ES-I3 (cell line): ENCODE data around the gene PCBP3.
"Not testable (repeated sequence)": the region's sequence is repeated elsewhere in the genome, so short reads cannot be mapped to it uniquely, and the experiment has no call there.

Experiments used
- H3K36me3 ChIP-seq: 2 replicates; pipeline ENCODE4 v1.6.1; 2013; ENCODE audit warnings: mild to moderate bottlenecking, low read length, control low read depth, moderate library complexity; ENCODE audit not compliant: insufficient read depth
- H3K4me1 ChIP-seq: 2 replicates; pipeline ENCODE4 v1.6.1; 2013; ENCODE audit warnings: mild to moderate bottlenecking, control low read depth, low read length; ENCODE audit not compliant: insufficient read depth
- H3K9ac ChIP-seq: 2 replicates; pipeline ENCODE4 v1.6.1; 2013; ENCODE audit warnings: low read depth, mild to moderate bottlenecking, low read length, moderate library complexity
- H3K9me3 ChIP-seq: 2 replicates; pipeline ENCODE4 v1.6.1; 2013; ENCODE audit warnings: mild to moderate bottlenecking, low read length, moderate library complexity; ENCODE audit not compliant: control insufficient read depth, insufficient read depth

PCBP3 gene

DNA sequence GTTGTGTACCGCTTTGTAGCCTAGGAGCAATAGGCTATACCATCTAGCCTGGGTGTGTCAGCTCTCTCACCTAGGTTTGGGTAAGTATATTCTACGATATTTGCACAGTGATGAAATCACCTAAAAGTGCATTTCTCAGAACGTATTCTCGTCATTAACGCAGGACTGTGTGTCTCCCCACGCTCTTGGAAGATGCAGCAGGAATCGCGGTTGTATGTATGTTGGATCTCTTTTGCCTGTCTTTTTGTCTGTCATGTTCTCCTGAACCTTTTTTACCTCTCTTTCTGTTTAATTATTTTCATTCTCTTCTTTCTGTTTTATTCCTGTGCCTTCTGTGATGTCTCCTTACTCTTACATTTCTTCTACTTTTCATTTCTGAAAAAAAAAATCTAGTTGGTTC lies 197.5 kb downstream of the PCBP3 start:
- Histone ChIP-seq H3K4me1 (no peaks in the 10 kb centered on the region; the same call in 1 of the 2 replicates), H3K36me3 (no peaks in the 10 kb centered on the region), H3K9ac (no peak overlapping the region), H3K9me3 (peaks cover 7% of the 10 kb centered on the region)

DNA sequence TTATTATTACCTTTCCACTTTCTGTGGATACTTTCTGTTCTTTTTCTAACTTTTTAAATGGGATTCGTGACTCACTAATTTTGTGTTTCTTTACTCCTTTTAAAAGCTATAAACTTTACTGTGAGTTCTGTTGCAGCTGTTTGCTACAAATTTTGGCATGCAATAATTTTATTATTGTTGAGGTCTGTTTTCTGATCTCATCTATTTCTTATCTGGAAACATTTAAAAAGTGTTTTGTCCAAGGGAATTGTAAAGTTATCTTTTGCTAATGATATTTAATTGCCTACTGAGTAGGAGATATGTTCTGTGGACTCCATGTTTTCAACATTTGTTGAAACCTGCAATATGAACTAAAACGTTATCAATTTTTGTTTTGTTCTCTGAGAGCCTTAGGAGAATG lies 199.9 kb downstream of the PCBP3 start:
- Histone ChIP-seq H3K36me3 (no peaks in the 10 kb centered on the region), H3K4me1 (no peaks in the 10 kb centered on the region), H3K9me3 (peaks cover 7% of the 10 kb centered on the region), H3K9ac (no peak overlapping the region)

DNA sequence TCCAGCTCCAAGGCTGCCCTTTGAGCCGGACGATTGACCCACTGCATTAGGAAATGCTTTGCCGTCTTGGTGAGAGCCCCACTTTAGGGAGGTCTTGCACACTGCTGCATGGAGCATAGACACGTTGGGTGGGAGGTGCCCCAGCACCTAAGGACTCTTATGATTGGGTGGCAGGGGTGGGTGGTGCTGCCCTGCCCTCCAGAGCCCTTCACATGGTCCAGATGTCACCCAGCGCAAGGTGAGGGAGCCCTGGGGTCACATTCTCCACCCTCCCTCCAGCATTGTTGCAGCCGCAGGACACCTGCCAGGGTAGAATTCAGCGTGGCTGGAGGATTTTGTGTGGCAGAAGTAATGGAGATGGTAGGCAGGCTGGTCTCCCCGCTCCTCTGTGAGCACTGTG lies 200.7 kb downstream of the PCBP3 start:
- Histone ChIP-seq H3K9me3 (peaks cover 7% of the 10 kb centered on the region), H3K9ac (no peak overlapping the region), H3K4me1 (no peaks in the 10 kb centered on the region), H3K36me3 (no peaks in the 10 kb centered on the region)

DNA sequence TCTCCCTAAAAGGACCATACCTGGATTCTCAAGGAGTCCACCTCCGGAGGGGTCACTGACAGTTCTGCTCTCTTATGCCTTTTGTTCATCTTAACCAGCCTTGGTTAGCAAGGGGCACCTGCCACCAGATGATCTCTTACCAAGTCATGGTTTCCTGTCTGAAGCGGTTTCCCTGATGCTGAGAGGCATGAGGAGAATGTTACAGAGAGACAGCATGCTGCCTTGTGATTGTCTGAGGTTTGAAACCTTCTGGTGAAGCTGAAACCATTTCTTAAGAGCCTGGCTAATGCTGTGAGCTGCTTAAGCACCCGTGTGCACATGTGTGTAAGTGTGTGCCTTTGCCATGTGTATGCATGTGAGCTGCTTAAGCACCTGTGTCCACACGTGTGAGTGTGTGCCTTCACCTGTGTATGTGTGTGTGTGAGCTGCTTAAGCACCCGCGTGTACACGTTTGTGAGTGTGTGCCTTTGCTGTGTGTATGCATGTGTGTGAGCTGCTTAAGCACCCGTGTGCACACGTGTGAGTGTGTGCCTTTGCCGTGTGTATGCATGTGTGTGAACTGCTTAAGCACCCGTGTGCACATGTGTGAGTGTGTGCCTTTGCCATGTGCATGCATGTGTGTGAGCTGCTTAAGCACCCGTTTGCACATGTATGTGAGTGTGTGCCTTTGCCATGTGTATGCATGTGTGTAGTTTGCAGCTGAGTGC lies 201.7 kb downstream of the PCBP3 start:
- Histone ChIP-seq H3K9ac (no peak overlapping the region), H3K9me3 (peaks cover 7% of the 10 kb centered on the region), H3K36me3 (no peaks in the 10 kb centered on the region), H3K4me1 (no peaks in the 10 kb centered on the region)

DNA sequence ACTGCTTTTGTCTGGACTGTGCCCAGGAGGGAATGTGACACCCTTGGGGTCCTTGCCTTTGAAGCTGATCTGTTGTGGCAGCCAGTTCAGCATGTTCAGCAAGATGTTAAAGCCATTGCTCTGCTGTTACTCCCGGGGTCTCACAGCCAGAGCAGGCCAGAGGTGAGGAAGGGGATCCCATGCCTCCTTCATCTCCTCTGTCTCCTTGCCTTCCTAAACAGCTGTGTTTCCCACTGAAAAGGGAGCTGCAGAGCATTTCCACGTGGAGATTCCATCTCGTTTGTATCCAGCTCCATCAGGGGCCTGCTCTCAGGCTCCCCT lies 202.2 kb downstream of the PCBP3 start:
- no peak overlapping the region for H3K9ac ChIP-seq
- H3K36me3 ChIP-seq = no peaks in the 10 kb centered on the region
- H3K9me3 ChIP-seq = peaks cover 6% of the 10 kb centered on the region
- no peaks in the 10 kb centered on the region for H3K4me1 ChIP-seq

DNA sequence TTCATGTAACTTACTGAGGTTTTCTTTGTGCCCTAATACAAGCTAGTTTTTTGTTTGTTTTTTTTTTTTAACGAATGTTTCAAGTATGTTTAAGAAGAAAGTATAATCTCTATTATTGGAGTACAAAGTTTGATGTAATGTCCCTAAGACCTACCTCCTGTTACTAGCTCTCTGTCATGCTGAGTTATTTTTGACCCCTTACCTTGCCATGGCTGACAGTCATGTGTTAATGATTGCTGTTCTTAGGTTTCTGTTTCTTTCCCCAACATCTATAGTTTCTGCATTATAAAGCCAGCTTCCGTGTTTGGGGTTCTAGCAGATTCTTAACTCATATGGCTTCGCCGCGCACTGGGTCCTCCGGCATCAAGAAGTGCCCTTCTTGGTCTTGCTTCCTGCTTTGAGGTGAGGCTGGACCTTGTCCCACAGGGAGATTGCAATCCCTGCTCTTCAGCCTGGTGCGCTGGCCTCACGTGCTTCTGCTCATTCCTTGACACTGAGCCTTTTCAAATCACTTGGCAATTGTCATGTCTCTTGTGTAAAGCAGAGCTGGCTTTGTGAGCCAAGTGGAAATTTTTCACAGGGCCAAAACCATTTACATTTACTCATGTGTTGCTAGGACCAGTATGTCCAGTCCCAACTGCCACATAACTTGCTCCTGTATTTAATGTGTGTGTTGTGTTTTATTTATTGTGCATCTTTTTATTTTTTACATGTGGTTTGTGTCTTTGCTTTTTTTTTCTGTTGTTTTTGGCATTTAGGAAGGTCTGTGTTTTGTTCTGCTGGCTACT lies 203.0 kb downstream of the PCBP3 start:
- peaks cover 3% of the 10 kb centered on the region for H3K9me3 ChIP-seq
- H3K36me3 ChIP-seq = no peaks in the 10 kb centered on the region
- no peak overlapping the region for H3K9ac ChIP-seq
- H3K4me1 ChIP-seq = no peaks in the 10 kb centered on the region

DNA sequence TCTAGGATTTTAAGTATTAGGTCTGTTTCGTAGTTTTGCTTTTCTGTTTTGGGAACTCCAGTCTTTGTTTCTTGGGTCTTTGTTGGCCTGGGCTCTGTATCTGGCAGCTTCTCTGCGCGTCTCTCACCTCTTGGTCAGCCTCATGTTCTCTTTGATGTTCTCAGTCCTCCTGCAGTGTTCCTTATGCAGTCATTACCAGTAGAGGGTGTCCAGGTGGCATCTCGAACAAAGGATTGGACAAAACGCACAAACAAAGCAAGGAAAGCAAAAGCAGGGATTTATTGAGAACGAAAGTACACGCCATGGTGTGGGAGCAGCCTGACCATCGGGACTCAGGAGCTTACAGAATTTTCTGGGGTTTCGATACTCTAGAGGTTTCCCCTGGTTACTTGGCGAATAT lies 204.3 kb downstream of the PCBP3 start:
- no peak overlapping the region for H3K9ac ChIP-seq
- H3K4me1 ChIP-seq = no peaks in the 10 kb centered on the region
- no peaks in the 10 kb centered on the region for H3K36me3 ChIP-seq
- no peaks in the 10 kb centered on the region for H3K9me3 ChIP-seq

DNA sequence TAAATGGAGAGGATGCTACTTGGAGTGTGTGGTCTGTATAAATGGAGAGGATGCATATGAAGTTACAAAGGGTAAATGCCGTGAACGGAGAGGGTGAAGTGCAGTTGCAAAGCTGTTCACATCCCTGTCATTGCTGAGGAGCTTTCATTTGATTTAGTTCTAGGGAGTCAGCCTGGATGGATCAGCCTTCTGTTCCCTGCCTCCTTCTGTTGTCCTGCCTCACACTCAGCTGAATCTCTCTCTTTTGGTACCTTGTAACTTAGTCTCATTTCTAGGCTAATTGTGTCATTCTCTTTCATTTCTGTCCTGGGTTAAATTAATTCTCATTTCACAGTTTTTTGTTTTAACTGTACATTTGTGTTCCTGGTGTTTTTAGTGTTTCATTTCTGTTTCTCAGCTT lies 204.8 kb downstream of the PCBP3 start:
- no peaks in the 10 kb centered on the region for H3K36me3 ChIP-seq
- H3K9me3 ChIP-seq = no peaks in the 10 kb centered on the region
- H3K4me1 ChIP-seq = no peaks in the 10 kb centered on the region
- no peak overlapping the region for H3K9ac ChIP-seq

DNA sequence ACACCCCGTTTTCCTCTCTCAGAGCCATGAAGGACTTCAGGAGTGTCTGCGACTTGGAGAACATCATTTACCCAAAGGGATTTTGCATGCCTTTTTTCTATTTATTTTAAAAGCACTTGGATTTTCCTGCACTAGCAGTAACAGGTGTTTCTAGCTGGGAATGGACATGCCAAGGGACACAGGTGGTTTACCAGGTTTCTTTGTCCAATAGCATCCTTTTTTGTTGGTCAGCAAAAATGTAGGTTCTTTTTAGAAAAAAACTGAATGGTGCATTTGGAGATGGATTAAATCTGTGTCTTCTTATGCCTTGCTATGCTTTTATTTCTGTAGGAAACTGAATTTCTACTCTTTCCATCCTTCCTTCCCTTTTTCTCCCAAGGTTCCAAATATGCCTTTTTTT lies 205.3 kb downstream of the PCBP3 start:
- no peaks in the 10 kb centered on the region for H3K9me3 ChIP-seq
- no peak overlapping the region for H3K9ac ChIP-seq
- no peaks in the 10 kb centered on the region for H3K4me1 ChIP-seq
- no peaks in the 10 kb centered on the region for H3K36me3 ChIP-seq

DNA sequence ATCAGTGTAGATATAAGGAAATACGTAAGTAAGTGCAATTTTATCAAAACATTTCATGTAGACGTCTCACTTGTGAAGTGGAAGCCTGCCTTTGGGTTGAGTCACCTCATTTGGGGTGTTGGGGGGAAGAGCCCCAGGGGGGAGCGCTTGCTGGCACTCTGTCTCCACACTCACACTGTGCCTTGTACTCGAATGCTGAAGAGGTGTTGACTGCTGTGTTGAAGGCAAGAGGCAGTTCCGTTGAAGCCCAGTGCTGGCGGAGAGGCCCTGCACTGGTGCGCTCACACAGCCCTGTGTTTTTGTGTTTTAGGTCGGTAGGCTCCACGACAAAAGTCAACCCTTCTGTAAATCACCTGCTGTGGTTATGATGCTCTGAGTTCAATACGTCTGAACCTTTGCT lies 206.1 kb downstream of the PCBP3 start:
- Histone ChIP-seq H3K9ac (no peak overlapping the region; the same call in 1 of the 2 replicates), H3K4me1 (no peaks in the 10 kb centered on the region), H3K36me3 (no peaks in the 10 kb centered on the region), H3K9me3 (no peaks in the 10 kb centered on the region)

DNA sequence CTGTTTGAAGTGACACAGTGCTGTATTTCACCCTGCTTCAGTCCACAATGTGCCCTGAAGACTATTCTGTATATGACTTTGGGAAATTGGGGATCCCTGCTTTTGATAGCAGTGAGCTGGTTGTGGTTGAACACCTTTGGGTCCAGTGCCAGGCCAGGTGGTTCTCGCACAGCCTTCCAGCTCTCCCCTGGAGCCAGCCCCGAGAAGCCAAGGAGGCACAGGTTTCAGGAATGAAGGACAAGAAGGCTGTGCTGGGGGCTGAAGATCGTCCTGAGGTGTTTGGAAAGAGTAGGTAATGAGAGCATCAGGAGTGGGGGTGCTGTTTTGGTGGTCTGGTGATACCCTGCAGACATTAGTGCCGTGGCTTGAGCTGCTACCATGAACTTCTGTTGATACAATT lies 206.7 kb downstream of the PCBP3 start:
- H3K9me3 ChIP-seq = no peaks in the 10 kb centered on the region
- H3K36me3 ChIP-seq = no peaks in the 10 kb centered on the region
- no peaks in the 10 kb centered on the region for H3K4me1 ChIP-seq
- H3K9ac ChIP-seq = no peak overlapping the region; the same call in 1 of the 2 replicates

DNA sequence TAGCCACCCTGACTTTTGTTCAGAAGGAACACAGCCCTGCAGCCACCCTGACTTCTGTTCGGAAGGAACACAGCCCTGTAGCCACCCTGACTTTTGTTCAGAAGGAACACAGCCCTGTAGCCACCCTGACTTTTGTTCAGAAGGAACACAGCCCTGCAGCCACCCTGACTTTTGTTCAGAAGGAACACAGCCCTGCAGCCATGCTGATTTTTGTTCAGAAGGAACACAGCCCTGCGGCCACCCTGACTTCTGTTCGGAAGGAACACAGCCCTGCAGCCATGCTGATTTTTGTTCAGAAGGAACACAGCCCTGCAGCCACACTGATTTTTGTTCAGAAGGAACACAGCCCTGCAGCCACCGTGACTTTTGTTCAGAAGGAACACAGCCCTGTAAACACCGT lies 208.9 kb downstream of the PCBP3 start:
- not testable (repeated sequence) for H3K9ac ChIP-seq, H3K36me3 ChIP-seq, H3K9me3 ChIP-seq, H3K4me1 ChIP-seq

DNA sequence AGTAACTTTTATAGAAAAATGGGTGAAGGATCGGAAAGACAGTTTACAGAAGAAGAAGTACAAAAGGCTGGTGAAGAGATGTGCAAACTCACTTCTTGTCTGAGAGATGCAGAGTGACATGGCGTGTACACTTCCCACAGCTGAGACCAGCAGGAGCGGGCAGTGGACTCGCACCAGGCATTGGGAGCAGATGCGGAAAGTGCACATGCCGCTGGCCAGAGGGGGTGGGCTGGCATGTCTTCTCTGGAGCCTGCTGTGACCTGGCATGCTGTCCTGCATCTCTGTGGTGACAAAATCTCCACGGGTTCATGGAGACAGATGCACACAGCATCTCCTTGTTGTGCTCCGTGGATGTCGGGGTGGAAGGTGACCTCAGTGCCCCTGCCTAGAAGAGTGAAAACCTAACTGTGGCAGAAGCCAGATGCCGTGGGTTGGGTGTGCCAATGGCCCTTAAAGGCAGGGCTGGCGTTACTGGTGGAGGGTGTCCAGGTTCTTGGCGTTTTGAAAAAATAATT lies 209.4 kb downstream of the PCBP3 start:
- H3K9me3 ChIP-seq = no peaks in the 10 kb centered on the region
- no peak overlapping the region for H3K9ac ChIP-seq
- no peaks in the 10 kb centered on the region for H3K36me3 ChIP-seq
- H3K4me1 ChIP-seq = no peaks in the 10 kb centered on the region

DNA sequence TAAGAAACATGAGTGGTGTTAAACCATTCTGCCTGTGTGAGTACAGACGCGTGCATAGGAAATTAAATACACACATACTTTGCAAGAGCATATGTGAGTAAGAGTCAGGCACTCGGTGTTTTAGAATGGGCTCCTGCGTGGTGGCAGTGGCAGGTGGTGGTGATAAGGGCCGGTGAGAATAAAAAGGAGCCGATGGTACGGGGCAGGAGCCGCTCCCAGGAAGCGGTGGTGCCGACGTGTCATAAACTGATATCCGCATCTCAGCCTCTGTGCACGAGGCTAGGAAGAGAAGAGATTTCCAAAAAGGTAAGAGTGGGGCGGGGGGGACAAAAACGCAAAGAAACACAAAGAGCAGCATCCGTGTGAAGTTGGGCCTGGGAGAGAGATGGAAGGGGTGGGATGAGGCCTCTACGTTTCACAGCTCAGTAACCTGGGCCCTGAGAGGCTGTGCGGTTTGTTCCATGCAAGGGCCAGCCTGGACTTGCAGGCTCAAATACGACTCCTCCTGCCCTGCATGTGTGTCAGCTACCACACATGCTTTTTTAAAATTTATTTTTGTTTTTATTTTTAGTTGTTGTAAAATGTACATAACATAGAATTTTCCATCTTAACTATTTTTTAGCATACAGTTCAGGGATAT lies 210.3 kb downstream of the PCBP3 start:
- H3K4me1 ChIP-seq = no peaks in the 10 kb centered on the region
- H3K9ac ChIP-seq = no peak overlapping the region
- no peaks in the 10 kb centered on the region for H3K36me3 ChIP-seq
- no peaks in the 10 kb centered on the region for H3K9me3 ChIP-seq
